ENCODE data around the gene FAM20C. TPM values are rescaled to one million over a fixed set of nuclear protein-coding genes. Genes with fewer than 3 reads are reported as not detected.

FAM20C gene
- total RNA-seq, 2 donors from 2014 or later, result 32.5 to 106 TPM

DNA sequence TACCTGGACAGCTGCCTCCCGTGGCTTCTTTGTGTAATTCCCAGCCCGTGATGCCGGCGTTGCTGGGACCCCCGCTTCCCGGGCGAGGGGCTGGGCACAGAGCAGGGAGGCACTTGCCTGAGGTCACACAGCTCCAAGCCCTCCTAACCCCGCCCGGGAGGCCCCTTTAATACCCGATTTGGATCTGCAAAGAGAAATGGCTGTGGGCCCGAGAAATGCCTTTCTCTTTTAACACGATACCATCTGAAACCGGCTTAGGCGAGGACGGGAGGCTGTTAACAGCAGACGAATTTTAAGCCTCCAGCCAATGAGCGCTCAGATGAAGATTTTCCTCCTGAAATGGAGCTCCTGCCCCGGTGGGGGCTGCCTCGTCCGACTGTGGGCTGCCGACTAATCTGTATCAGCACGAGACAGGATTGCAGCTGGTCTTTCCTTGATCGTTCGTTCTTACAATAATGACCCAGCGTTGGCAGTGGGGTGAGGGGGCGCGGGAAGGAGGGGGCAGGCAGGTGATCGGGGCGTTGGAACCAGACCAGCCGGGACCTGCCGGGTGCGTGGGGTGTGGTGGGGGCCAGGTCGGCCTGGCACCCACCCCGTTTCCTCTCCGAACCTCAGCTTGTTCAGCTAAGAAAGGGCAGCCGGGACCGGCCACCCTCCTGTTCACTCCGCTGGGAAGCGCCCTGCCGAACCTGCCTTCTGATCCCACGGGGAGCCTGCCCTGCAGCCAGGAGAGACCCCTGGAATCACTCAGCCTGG lies 61.4 kb downstream of the FAM20C start:
- no peak for DNase-seq (ENCODE audit: low spot score)
- TF ChIP-seq CTCF (IDR thresholded peaks at IDR 0.05), result no peak
- ATAC-seq (ENCODE audit: insufficient number of reproducible peaks, low FRiP score, low read depth), result no peak
- Histone ChIP-seq H3K4me1 (ENCODE audit: control insufficient read depth in 1 of 2, low read depth in 2 of 2) (no peaks in the 10 kb centered on the region), H3K36me3 (peaks cover 83% of the 10 kb centered on the region), H3K4me3 (no peak overlapping the region), H3K27me3 (replicated peaks; ENCODE audit: insufficient read depth) (no peaks in the 10 kb centered on the region), H3K27ac (no peak overlapping the region), H3K9me3 (no peaks in the 10 kb centered on the region)

GRCh38 chr7:254337-255037 lies 62.1 kb downstream of the FAM20C start:
- H3K36me3 ChIP-seq, result peaks cover 83% of the 10 kb centered on the region
- no peak for TF ChIP-seq CTCF (IDR thresholded peaks at IDR 0.05)
- ATAC-seq (ENCODE audit: insufficient number of reproducible peaks, low FRiP score, low read depth) (no peak), DNase-seq (ENCODE audit: low spot score) (no peak)
- H3K27me3 ChIP-seq (replicated peaks; ENCODE audit: insufficient read depth), result no peaks in the 10 kb centered on the region
- no peak overlapping the region for H3K4me3 ChIP-seq
- H3K4me1 ChIP-seq (ENCODE audit: control insufficient read depth in 1 of 2, low read depth in 2 of 2), result no peaks in the 10 kb centered on the region
- H3K9me3 ChIP-seq, result no peaks in the 10 kb centered on the region
- H3K27ac ChIP-seq, result no peak overlapping the region

GRCh38 chr7:255038-255435 lies 62.7 kb downstream of the FAM20C start:
- no peak overlapping the region for H3K27ac ChIP-seq
- no peak for TF ChIP-seq CTCF (IDR thresholded peaks at IDR 0.05)
- no peaks in the 10 kb centered on the region for H3K9me3 ChIP-seq
- DNase-seq (ENCODE audit: low spot score), result no peak
- no peak overlapping the region for H3K4me3 ChIP-seq
- ATAC-seq (ENCODE audit: insufficient number of reproducible peaks, low FRiP score, low read depth), result no peak
- H3K27me3 ChIP-seq (replicated peaks; ENCODE audit: insufficient read depth), result no peaks in the 10 kb centered on the region
- H3K36me3 ChIP-seq, result peaks cover 83% of the 10 kb centered on the region
- no peaks in the 10 kb centered on the region for H3K4me1 ChIP-seq (ENCODE audit: control insufficient read depth in 1 of 2, low read depth in 2 of 2)

DNA sequence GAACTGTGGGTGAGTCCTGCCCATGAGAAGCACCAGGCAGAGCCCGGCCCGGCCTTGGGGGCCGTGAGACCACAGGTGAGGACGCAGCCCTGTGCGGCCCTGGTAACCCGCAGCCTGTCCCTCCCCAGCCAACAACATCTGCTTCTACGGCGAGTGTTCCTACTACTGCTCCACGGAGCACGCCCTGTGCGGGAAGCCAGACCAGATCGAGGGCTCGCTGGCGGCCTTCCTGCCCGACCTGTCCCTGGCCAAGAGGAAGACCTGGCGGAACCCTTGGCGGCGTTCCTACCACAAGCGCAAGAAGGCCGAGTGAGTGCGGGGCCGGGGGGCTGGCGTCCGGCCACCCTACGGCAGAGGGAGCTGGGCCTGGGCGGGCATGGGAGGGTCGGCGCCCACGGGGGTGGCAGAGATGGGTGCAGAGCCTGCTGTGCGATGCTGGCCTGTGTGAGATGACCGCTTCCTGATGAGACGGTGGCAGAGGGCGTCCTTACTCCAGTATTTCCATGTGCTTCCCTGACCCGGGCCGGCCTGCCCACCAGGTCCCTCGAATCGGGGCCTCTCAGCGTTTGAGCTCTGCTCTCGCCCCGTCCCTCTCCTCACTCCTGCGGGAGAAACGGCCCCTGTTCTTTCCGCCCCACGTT lies 63.5 kb downstream of the FAM20C start:
- TF ChIP-seq CTCF (IDR thresholded peaks at IDR 0.05), result no peak
- DNase-seq (ENCODE audit: low spot score) (no peak), ATAC-seq (ENCODE audit: insufficient number of reproducible peaks, low FRiP score, low read depth) (no peak)
- Histone ChIP-seq H3K4me3 (no peak overlapping the region), H3K27me3 (replicated peaks; ENCODE audit: insufficient read depth) (no peaks in the 10 kb centered on the region), H3K4me1 (ENCODE audit: control insufficient read depth in 1 of 2, low read depth in 2 of 2) (no peaks in the 10 kb centered on the region), H3K27ac (no peak overlapping the region), H3K36me3 (peaks cover 84% of the 10 kb centered on the region), H3K9me3 (no peaks in the 10 kb centered on the region)

DNA sequence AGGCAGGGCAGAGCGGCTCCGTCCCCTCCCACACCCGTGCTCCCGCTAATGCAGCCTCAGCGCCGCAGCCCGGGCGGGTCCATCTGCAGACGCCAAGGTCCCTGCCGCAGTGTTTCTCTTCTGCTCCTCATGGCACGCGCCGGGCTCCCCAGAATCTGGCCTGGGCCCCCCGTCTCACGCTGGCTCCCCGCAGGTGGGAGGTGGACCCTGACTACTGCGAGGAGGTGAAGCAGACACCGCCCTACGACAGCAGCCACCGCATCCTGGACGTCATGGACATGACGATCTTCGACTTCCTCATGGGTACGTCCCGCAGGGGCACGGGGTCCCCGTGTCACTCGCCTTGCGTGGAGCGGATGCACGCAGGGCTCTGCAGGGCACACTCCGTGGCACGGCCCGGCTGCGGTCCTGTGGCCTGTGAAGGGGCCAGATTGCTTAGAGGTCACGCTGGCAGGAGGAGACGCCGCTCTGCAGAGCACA lies 64.1 kb downstream of the FAM20C start:
- DNase-seq (ENCODE audit: low spot score) (no peak), ATAC-seq (ENCODE audit: insufficient number of reproducible peaks, low FRiP score, low read depth) (no peak)
- no peak overlapping the region for H3K27ac ChIP-seq
- TF ChIP-seq CTCF (IDR thresholded peaks at IDR 0.05), result no peak
- H3K9me3 ChIP-seq, result no peaks in the 10 kb centered on the region
- H3K36me3 ChIP-seq, result peaks cover 88% of the 10 kb centered on the region
- H3K27me3 ChIP-seq (replicated peaks; ENCODE audit: insufficient read depth), result no peaks in the 10 kb centered on the region
- H3K4me1 ChIP-seq (ENCODE audit: control insufficient read depth in 1 of 2, low read depth in 2 of 2), result no peaks in the 10 kb centered on the region
- H3K4me3 ChIP-seq, result no peak overlapping the region
